Dedifferentiated amniotic fluid mesenchymal stem cell (primary cell): ENCODE results near the gene PCDHA12.
"Not testable (repeated sequence)": the region's sequence is repeated elsewhere in the genome, so short reads cannot be mapped to it uniquely, and the experiment has no call there.

Experiments used
- DNase-seq: peaks from one replicate; pipeline ENCODE4 v3.0.0-alpha.2; 2016; ENCODE audit errors: extremely low spot score

PCDHA12 gene

DNA sequence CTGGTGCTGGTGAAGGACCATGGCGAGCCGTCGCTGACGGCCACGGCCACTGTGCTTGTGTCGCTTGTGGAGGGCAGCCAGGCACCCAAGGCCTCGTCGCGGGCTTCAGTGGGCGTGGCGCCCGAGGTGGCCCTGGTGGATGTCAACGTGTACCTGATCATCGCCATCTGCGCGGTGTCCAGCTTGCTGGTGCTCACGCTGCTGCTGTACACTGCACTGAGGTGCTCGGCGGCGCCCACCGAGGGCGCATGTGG lies 17.2 kb upstream of the PCDHA12 start:
- no peak for DNase-seq

DNA sequence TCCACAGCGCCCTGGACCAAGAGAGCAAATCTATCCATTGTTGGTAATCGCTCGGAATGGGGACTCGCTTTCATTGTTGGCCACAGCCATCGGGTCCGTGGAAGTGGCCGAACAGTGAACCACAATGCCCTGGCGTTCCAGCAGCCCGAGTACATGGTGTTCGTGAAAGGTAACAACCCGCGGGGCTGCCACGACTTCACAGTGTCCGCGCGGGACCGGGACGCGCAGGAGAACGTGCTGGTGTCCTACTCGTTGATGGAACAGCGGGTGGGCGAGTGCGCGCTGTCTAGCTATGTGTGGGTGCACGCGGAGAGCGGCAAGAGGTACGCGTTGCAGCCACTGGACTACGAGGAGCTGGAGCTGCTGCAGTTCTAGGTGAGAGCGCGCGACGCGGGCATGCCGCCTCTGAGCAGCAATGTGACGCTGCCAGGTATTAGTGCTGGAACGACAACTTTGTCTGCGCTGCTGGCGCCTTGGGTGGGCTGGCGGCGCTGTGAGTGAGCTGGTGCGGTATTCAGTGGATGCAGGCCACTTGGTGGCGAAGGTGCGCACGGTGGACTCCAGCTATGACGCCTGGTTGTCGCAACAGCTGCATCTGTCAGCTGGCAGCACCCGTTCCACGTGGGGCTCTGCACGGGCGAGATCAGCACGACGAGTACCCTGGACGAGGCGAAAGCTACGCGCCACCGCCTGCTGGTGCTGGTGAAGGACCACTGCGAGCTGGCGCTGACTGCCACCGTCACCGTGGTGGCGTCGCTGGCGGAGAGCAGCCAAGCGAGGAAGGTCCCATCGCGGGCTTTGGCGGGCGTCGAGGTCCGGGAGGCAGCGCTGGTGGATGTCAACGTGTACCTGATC lies 12.4 kb upstream of the PCDHA12 start:
- no peak for DNase-seq

DNA sequence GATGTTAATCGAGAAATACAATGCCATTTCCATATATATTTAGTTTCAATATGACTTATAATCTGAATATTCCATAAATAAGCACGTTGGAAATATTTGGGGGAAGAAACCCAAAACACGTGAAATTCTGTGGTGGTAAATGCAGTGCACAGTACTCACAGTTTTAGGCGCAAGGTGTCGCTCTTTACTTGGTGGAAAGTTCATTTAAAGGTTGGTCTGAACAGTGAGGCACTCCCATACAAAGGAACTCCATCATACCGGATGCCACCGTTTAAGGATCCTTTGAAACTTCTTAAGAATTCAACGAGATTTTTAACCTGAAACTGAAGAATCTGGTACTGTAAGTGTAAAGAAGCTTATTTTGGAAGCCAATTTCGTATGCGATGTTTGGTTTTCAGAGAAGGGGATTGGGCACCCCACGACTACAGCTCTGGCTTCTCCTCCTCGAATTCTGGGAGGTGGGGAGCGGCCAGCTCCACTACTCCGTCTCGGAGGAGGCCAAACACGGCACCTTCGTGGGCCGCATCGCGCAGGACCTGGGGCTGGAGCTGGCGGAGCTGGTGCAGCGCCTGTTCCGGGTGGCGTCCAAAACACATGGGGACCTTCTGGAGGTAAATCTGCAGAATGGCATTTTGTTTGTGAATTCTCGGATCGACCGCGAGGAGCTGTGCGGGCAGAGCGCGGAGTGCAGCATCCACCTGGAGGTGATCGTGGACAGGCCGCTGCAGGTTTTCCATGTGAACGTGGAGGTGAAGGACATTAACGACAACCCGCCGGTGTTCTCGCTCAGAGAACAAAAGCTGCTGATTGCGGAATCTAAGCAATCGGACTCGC lies 6.2 kb upstream of the PCDHA12 start, which contains the start of gene PCDHA11:
Gene PCDHA11 (plus strand): TSS at position 237 of the 834 bp plus-strand sequence. CDS start 147 bp downstream, at position 384.
- no peak for DNase-seq

DNA sequence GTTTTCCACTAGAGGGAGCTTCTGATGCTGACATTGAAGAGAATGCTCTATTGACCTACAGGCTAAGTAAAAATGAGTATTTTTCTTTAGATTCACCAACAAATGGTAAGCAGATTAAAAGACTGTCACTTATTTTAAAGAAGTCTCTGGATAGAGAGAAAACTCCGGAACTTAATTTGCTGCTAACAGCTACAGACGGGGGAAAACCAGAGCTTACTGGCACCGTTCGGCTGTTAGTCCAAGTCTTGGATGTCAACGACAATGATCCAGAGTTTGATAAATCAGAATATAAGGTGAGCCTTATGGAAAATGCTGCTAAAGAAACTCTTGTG lies 5.6 kb upstream of the PCDHA12 start:
- no peak for DNase-seq

DNA sequence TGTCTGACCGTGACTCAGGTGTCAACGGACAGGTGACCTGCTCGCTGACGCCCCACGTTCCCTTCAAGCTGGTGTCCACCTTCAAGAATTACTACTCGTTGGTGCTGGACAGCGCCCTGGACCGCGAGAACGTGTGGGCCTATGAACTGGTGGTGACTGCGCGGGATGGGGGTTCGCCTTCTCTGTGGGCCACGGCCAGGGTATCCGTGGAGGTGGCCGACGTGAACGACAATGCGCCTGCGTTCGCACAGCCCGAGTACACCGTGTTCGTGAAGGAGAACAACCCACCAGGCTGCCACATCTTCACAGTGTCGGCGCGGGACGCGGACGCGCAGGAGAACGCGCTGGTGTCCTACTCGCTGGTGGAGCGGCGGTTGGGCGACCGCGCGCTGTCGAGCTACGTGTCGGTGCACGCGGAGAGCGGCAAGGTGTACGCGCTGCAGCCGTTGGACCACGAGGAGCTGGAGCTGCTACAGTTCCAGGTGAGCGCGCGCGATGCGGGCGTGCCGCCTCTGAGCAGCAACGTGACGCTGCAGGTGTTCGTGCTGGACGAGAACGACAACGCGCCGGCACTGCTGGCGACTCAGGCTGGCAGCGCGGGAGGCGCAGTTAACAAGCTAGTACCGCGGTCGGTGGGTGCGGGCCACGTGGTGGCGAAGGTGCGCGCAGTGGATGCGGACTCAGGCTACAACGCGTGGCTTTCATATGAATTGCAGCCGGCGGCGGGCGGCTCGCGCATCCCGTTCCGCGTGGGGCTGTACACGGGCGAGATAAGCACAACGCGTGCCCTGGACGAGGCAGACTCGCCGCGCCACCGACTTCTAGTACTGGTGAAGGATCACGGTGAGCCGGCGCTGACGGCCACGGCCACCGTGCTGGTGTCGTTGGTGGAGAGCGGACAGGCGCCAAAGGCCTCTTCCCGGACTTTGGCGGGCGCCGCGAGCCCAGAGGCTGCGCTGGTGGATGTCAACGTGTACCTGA lies 4.6 kb upstream of the PCDHA12 start:
- DNase-seq: no peak

DNA sequence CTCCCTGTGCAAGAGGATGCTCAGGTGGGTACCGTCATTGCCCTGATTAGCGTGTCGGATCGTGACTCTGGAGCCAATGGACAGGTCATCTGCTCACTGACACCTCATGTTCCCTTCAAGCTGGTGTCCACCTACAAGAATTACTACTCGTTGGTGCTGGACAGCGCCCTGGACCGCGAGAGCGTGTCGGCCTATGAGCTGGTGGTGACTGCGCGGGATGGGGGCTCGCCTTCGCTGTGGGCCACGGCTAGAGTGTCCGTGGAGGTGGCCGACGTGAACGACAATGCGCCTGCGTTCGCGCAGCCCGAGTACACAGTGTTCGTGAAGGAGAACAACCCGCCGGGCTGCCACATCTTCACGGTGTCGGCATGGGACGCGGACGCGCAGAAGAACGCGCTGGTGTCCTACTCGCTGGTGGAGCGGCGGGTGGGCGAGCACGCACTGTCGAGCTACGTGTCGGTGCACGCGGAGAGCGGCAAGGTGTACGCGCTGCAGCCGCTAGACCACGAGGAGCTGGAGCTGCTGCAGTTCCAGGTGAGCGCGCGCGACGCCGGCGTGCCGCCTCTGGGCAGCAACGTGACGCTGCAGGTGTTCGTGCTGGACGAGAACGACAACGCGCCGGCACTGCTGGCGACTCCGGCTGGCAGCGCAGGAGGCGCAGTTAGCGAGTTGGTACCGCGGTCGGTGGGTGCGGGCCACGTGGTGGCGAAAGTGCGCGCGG lies 1.6 kb downstream of the PCDHA12 start:
- DNase-seq: not testable (repeated sequence)

DNA sequence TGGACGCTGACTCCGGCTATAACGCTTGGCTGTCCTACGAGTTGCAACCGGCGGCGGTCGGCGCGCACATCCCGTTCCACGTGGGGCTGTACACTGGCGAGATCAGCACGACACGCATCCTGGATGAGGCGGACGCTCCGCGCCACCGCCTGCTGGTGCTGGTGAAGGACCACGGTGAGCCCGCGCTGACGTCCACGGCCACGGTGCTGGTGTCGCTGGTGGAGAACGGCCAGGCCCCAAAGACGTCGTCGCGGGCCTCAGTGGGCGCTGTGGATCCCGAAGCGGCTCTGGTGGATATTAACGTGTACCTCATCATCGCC lies 2.1 kb downstream of the PCDHA12 start:
- DNase-seq: no peak

DNA sequence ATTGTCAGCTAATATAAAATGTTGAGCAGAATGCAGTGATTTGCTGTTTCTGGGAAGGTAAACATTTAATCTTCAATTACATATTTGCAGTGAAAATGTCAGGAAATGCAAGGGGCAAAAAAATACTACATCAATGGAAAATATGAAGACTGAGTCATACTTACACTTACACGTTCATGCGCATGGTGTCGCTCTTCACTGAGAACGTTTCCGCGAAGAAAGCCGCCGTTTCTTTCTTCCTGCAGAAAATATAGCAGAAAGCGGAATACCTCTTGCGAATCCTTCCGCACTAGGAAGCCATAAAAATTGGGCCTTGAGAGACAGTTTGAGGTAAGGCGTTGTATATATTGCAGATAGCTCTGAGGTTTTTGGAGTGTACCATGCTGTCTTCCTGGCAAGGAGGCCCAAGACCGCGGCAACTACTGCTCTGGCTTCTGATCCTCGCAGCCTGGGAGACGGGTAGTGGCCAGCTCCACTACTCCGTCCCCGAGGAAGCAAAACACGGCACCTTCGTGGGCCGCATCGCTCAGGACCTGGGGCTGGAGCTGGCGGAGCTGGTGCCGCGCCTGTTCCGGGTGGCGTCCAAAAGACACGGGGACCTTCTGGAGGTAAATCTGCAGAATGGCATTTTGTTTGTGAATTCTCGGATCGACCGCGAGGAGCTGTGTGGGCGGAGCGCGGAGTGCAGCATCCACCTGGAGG lies 6.9 kb downstream of the PCDHA12 start, which contains the start of gene PCDHA13:
Gene PCDHA13 (plus strand): TSS at position 236 of the 702 bp plus-strand sequence. CDS start 145 bp downstream, at position 381.
- no peak for DNase-seq

DNA sequence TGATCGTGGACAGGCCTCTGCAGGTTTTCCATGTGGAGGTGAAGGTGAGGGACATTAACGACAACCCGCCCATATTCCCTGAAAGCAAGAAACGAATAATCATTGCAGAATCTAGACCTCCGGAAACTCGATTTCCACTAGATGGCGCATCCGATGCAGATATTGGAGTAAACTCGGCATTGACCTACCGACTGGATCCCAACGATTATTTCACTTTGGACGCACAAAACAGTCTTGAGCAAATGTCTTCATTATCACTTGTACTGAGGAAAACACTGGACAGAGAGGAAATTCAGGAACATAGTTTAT lies 7.4 kb downstream of the PCDHA12 start:
- DNase-seq: no peak

DNA sequence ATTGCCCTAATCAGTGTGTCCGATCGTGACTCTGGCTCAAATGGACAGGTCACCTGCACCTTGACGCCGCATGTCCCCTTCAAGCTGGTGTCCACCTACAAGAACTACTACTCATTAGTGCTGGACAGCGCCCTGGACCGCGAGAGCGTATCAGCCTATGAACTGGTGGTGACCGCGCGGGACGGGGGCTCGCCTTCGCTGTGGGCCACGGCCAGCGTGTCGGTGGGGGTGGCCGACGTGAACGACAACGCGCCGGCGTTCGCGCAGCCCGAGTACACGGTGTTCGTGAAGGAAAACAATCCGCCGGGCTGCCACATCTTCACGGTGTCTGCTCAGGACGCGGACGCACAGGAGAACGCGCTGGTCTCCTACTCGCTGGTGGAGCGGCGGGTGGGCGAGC lies 8.3 kb downstream of the PCDHA12 start:
- DNase-seq: no peak

DNA sequence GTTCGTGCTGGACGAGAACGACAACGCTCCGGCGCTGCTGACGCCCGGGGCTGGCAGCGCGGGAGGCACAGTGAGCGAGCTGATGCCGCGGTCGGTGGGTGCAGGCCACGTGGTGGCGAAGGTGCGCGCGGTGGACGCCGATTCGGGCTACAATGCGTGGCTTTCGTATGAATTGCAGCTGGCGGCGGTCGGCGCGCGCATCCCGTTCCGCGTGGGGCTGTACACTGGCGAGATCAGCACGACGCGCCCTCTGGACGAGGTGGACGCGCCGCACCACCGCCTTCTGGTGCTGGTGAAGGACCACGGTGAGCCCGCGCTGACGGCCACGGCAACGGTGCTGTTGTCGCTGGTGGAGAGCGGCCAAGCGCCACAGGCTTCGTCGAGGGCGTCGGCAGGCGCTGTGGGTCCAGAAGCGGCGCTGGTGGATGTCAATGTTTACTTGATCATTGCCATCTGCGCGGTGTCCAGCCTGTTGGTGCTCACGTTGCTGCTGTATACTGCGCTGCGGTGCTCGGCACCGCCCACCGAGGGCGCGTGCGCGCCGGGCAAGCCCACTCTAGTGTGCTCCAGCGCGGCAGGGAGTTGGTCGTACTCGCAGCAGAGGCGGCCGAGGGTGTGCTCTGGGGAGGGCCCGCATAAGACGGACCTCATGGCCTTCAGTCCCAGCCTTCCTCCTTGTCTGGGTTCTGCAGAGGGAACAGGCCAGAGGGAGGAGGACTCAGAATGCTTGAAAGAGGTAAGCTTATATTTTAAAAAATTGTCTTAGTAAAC lies 9.0 kb downstream of the PCDHA12 start:
- no peak for DNase-seq

DNA sequence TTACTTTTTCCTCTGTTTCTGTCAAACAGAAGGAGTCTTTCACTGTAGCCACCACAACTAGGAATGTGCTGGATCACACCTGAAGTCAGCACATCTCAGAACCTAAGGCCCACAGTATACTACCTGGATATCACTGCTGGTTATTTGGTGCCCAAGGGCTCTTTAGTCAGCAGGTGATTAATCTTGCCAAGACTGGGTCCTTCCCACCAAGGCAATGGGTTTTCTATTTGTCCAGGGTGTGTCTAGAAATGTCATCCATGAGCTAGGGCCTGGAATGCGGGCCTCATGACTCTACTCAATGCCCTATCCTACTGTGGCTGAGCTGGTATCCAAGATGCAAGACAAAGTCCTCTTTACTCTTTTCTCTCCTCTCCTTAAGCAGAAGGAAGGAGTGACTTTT lies 41.2 kb downstream of the PCDHA12 start:
- no peak for DNase-seq

DNA sequence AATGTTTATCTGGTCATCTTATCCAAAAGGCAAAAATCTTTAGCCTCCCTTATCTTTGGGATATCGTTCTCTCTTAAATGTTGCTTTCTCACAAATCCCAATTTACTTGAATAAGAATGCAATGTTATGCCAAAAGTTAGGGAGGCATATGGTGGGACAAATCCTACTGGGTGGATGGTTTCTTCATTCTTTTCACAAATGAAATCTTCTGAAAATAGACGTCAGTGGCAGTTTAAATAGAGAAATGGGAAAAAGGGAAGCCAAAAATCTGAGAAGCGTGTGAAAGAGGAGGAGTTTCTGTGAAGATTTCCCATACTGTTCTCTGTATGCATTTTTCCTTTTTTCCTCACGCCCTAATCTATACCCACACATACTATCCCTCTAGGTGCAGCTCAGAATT lies 48.5 kb downstream of the PCDHA12 start:
- no peak for DNase-seq

DNA sequence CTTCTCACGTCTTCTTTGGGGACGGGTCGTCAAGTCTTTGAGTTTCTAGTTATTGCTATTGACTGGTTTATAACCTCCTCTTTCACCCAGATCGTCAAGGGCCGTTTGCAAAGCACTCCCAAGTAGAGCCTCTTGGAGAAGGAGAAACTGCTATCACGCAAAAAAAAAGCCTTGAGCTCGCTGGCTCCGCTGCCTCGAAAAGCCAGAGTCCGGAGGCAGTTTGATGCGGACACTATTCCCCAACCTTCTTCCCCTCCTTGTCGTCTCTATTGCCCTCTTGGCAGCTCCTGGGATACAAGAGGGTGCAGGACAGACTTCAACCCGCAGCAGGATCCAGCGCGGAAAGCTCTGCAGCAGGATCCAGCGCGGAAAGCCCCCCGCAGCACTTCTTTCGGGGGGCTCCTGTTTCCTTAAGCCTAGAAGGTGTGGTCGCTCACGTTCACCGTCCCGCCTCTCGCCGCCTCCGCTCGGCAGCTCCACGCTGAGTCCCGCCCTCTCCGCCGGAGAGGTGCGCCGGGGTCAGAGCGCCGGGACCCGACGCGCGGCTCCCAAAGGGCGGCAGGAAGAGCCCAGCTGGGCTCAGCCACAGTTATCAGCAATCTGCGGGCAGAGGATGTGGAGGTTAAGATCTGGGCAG lies 50.8 kb downstream of the PCDHA12 start, which contains the start of gene PCDHAC1:
Gene PCDHAC1 (plus strand): TSS at position 494 of the 637 bp plus-strand sequence. CDS start 594 bp downstream, outside the sequence.
- DNase-seq: no peak

DNA sequence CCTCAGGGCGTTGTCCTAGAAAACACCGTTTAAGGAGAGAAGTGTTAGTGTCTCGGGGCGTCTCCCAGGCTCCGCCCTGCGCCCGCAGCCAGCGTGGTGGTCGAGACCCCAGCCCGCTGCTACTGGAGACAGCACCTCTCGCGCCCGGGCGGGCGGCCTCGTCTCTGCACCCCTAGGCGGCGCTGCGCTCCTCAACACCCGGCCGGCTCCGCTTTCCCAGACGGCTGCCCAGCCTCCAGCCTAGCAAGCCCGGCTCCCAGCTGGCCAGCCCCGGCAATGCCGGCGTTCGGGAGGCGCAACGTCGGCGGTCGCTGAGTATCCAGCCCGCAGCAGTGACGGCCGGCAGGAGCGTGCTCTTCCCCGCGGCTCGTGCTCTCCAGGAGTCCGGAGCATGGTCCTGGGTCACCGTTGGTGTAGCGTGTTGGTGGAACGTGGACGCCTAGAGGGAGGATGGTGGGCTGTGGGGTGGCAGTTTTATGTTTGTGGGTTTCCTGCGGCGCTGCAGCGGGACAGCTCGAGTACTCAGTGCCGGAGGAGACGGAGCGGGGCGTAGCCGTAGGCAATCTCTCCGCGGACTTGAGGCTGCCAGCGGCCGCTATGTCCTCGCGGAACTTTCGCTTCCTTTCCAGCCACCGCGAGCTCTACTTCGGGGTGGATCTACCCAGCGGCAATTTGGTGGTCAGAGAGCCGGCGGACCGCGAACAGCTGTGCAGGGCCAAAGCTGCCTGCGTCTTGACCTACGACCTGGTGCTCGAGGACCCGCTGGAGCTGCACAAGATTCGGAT lies 51.5 kb downstream of the PCDHA12 start:
- DNase-seq: no peak

DNA sequence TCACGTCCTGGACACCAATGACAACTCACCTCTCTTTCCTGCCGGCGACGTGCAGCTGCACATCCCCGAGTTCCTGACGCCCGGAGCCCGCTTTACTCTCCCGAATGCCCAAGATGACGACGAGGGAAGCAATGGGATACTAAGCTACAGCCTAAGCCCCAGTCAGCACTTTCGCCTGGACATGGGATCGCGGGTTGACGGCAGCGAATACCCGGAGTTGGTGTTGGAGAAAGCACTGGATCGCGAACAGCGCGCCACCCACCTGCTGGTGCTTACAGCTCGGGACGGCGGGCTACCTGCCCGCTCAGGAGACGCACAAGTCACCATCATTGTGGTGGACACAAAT lies 52.1 kb downstream of the PCDHA12 start:
- no peak for DNase-seq
